ENCODE results near the gene ANKS1A.

GRCh38 chr6:34926655-34927054 is 37.6 kb downstream of the ANKS1A start:
- TF ChIP-seq ZNF274 (IDR thresholded peaks at IDR 0.05; ENCODE audit: low read depth, low read length) (no peak), YY1 (IDR thresholded peaks at IDR 0.05; ENCODE audit: insufficient read depth, insufficient read length) (no peak), SUZ12 (IDR thresholded peaks at IDR 0.05; ENCODE audit: extremely low read depth, insufficient read depth, insufficient read length) (no peak)
